Effector CD8-positive, alpha-beta T cell (primary cell): Measurements from ENCODE around the gene KCNIP1.

Experiments
- DNase-seq: peaks from one replicate; lab custom pipeline; 2025; lab: John Stamatoyannopoulos, UW

Gene KCNIP1

GRCh38 chr5:170597109-170597751 is 93.4 kb downstream of the KCNIP1 start:
- DNase-seq, result no peak

GRCh38 chr5:170597872-170598271 is 94.1 kb downstream of the KCNIP1 start:
- DNase-seq, result no peak

GRCh38 chr5:170599756-170600155 is 95.9 kb downstream of the KCNIP1 start:
- no peak for DNase-seq

- no peak for DNase-seq
Observed at GRCh38 chr5:170601619-170602018, 97.8 kb downstream of the KCNIP1 start.

- no peak for DNase-seq
Observed at GRCh38 chr5:170603109-170603508, 99.3 kb downstream of the KCNIP1 start.

- DNase-seq, result no peak
Observed at GRCh38 chr5:170603578-170604565, 100.1 kb downstream of the KCNIP1 start.

- no peak for DNase-seq
Observed at GRCh38 chr5:170606941-170607340, 103.1 kb downstream of the KCNIP1 start.

- DNase-seq, result no peak
Observed at GRCh38 chr5:170611449-170612090, 107.8 kb downstream of the KCNIP1 start.

GRCh38 chr5:170612256-170612678 is 108.4 kb downstream of the KCNIP1 start:
- no peak for DNase-seq

- DNase-seq, result no peak
Observed at GRCh38 chr5:170614065-170614490, 110.3 kb downstream of the KCNIP1 start.

GRCh38 chr5:170614720-170615119 is 110.9 kb downstream of the KCNIP1 start:
- DNase-seq, result no peak

GRCh38 chr5:170617533-170618490 is 114.0 kb downstream of the KCNIP1 start:
- DNase-seq, result no peak

- DNase-seq, result no peak
Observed at GRCh38 chr5:170619869-170620268, 116.0 kb downstream of the KCNIP1 start.

- no peak for DNase-seq
Observed at GRCh38 chr5:170622933-170623332, 119.1 kb downstream of the KCNIP1 start.

- no peak for DNase-seq
Observed at GRCh38 chr5:170623576-170624181, 119.9 kb downstream of the KCNIP1 start.

- DNase-seq, result no peak
Observed at GRCh38 chr5:170625221-170626165, 121.7 kb downstream of the KCNIP1 start.

GRCh38 chr5:170626507-170627150 is 122.8 kb downstream of the KCNIP1 start:
- no peak for DNase-seq

GRCh38 chr5:170627271-170627670 is 123.5 kb downstream of the KCNIP1 start:
- DNase-seq, result no peak

GRCh38 chr5:170628028-170628427 is 124.2 kb downstream of the KCNIP1 start:
- DNase-seq, result no peak
